ENCODE data around the gene NUDT3. TPM values are rescaled to one million over a fixed set of nuclear protein-coding genes. Genes with fewer than 3 reads are reported as not detected.
"Not testable (repeated sequence)": the region's sequence is repeated elsewhere in the genome, so short reads cannot be mapped to it uniquely, and the experiment has no call there.

Gene NUDT3
- total and polyA plus RNA-seq, 2 experiments from 2014 or later: 18.6 to 26.1 TPM

- Histone ChIP-seq H3K27ac (no peak overlapping the region), H3K27me3 (no peaks in the 10 kb centered on the region), H3K36me3 (peaks cover 5% of the 10 kb centered on the region), H3K9me3 (ENCODE audit: low read depth) (no peaks in the 10 kb centered on the region), H3K4me1 (ENCODE audit: low read depth) (no peaks in the 10 kb centered on the region), H3K4me3 (no peak overlapping the region)
- TF ChIP-seq CTCF (IDR thresholded peaks at IDR 0.05; ENCODE audit: low read depth, low read length): no peak
- no peak for DNase-seq (ENCODE audit: low read depth in 1 of 2, low spot score in 1 of 2)
These were observed 144.8 kb downstream of the NUDT3 start for GRCh38 chr6:34247481-34248197.

DNA sequence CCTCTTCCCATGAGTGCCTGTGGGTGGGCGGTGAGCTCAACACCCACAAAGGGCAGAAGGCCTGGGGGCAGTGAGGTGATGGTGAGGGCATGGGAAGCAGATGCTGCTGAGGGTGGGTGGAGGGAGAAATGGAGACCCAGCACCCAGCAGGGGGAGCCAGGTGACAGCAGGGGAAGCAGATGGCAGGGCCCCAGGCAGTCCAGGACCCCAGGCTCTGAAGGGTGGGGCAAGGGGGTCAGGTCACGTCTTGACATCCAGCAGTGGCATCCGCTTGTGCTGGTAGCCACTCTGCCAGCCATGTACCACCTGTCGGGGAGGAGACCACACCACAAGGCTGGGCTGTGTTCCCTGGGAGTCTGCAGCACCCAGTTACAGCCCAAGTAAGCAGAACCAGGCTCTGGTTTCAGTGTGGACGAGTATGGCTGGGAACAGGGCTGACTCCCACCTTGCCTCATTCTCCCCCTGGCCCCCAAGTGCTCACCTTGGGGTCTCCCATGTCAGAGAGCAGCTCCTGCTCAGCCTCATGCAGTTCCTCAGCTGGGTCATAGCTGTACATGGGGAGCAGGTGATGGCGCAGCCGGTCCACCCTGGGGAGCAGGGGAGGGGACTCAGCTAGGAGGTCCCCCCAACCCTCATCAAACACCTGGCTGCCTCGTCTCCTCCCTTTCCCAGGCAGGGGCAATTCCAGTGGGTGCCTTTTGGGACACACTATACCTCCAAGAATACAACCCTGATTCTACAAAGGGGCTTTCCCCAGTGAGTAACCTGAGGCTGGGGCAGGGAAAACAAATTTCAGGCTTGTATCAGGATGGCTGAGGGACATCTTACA lies 145.7 kb downstream of the NUDT3 start:
- DNase-seq (ENCODE audit: low read depth in 1 of 2, low spot score in 1 of 2): peak; percentile 34 to 47
- H3K27ac ChIP-seq: peak overlapping the region; percentile 43

GRCh38 chr6:34246249-34246562 lies 146.3 kb downstream of the NUDT3 start:
- H3K36me3 ChIP-seq: peaks cover 19% of the 10 kb centered on the region
- TF ChIP-seq CTCF (IDR thresholded peaks at IDR 0.05; ENCODE audit: low read depth, low read length): no peak
- no peak overlapping the region for H3K27ac ChIP-seq
- H3K9me3 ChIP-seq (ENCODE audit: low read depth): no peaks in the 10 kb centered on the region
- no peak overlapping the region for H3K4me3 ChIP-seq
- no peaks in the 10 kb centered on the region for H3K27me3 ChIP-seq
- no peaks in the 10 kb centered on the region for H3K4me1 ChIP-seq (ENCODE audit: low read depth)
- no peak for DNase-seq (ENCODE audit: low read depth in 1 of 2, low spot score in 1 of 2)

More for the DNA sequence above, 145.7 kb downstream of the NUDT3 start:
- no peaks in the 10 kb centered on the region for H3K9me3 ChIP-seq (ENCODE audit: low read depth)
- no peak overlapping the region for H3K4me3 ChIP-seq
- peaks cover 13% of the 10 kb centered on the region for H3K36me3 ChIP-seq
- no peaks in the 10 kb centered on the region for H3K27me3 ChIP-seq
- no peaks in the 10 kb centered on the region for H3K4me1 ChIP-seq (ENCODE audit: low read depth)
- TF ChIP-seq CTCF (IDR thresholded peaks at IDR 0.05; ENCODE audit: low read depth, low read length): peak; percentile 49

DNA sequence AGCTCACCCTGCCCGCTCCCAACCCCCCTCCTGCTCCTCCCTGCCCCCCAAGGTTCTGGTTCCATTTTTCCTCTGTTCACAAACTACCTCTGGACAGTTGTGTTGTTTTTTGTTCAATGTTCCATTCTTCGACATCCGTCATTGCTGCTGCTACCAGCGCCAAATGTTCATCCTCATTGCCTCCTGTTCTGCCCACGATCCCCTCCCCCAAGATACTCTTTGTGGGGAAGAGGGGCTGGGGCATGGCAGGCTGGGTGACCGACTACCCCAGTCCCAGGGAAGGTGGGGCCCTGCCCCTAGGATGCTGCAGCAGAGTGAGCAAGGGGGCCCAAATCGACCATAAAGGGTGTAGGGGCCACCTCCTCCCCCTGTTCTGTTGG lies 146.7 kb downstream of the NUDT3 start:
- not testable (repeated sequence) for H3K4me1 ChIP-seq (ENCODE audit: low read depth); H3K9me3 ChIP-seq (ENCODE audit: low read depth); H3K27ac ChIP-seq; H3K27me3 ChIP-seq; H3K4me3 ChIP-seq; DNase-seq (ENCODE audit: low read depth in 1 of 2, low spot score in 1 of 2)
- peaks cover 23% of the 10 kb centered on the region for H3K36me3 ChIP-seq

GRCh38 chr6:34245032-34245760 lies 147.3 kb downstream of the NUDT3 start:
- not testable (repeated sequence) for H3K4me1 ChIP-seq (ENCODE audit: low read depth); H3K4me3 ChIP-seq; H3K9me3 ChIP-seq (ENCODE audit: low read depth); H3K27me3 ChIP-seq; H3K27ac ChIP-seq; DNase-seq (ENCODE audit: low read depth in 1 of 2, low spot score in 1 of 2)
- H3K36me3 ChIP-seq: peaks cover 27% of the 10 kb centered on the region

GRCh38 chr6:34243901-34244884 lies 148.3 kb downstream of the NUDT3 start:
- H3K36me3 ChIP-seq: peaks cover 27% of the 10 kb centered on the region
- H3K9me3 ChIP-seq (ENCODE audit: low read depth): no peaks in the 10 kb centered on the region
- peak overlapping the region; percentile 61 for H3K27ac ChIP-seq
- DNase-seq (ENCODE audit: low read depth in 1 of 2, low spot score in 1 of 2): peak in 1 of 2 donors; percentile 88
- no peaks in the 10 kb centered on the region for H3K27me3 ChIP-seq
- TF ChIP-seq CTCF (IDR thresholded peaks at IDR 0.05; ENCODE audit: low read depth, low read length): peak; percentile 51
- H3K4me3 ChIP-seq: no peak overlapping the region
- peaks cover 10% of the 10 kb centered on the region for H3K4me1 ChIP-seq (ENCODE audit: low read depth)
